Measurements from ENCODE around the gene VPS11.
"Not testable (repeated sequence)": the region's sequence is repeated elsewhere in the genome, so short reads cannot be mapped to it uniquely, and the experiment has no call there.

VPS11 gene

DNA sequence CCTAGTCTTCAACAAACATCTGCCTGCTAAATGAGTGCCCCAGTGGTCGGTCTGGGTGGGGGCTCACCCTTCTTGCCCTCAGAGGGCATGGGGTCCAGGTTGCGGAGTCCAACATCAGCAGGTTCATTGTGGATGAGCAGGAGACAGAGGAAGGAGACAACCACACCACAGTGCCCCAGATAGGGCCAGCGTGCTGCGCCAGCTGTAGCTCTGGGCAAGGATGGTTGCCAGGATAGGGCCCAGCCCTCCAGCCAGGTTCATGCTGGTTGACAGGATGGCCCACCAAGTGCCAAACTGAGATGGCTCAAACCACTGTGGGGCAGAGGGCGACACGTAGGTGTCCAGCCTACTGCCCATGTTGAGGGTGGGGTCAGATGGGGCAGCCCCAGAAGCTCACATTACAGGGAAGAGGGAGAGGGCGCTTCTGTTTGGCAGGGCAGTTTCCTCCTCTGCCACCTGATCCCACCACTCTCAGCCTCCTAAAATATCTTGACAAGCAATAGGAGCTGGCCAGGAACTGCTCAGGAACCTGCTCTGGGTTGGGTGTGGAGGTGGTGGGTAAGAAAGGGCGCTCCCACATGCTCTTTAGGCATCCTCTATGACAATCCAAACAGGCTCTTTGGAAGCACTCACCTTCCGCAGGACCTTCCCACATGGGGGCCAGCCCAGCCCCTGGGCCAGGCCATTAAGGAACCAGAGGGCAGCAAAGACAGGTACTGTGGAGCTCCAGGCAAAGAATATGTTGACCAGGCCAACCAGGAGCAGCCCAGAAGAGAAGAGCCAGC lies 39.9 kb upstream of the VPS11 start:
- Histone ChIP-seq H3K9me3 (ENCODE audit: control insufficient read depth, insufficient read depth, low read depth, low read length) (no peaks in the 10 kb centered on the region), H3K9ac (ENCODE audit: low read length) (no peak overlapping the region), H3K4me1 (ENCODE audit: control insufficient read depth, insufficient read depth, low read length) (peaks cover 23% of the 10 kb centered on the region), H3K27me3 (ENCODE audit: control insufficient read depth, insufficient read depth, low read length) (no peaks in the 10 kb centered on the region), H3K27ac (ENCODE audit: low read depth, low read length) (no peak overlapping the region), H3K36me3 (ENCODE audit: control insufficient read depth, insufficient read depth, low read length) (peaks cover 63% of the 10 kb centered on the region), H3K4me3 (ENCODE audit: low read depth, low read length) (no peak overlapping the region)

DNA sequence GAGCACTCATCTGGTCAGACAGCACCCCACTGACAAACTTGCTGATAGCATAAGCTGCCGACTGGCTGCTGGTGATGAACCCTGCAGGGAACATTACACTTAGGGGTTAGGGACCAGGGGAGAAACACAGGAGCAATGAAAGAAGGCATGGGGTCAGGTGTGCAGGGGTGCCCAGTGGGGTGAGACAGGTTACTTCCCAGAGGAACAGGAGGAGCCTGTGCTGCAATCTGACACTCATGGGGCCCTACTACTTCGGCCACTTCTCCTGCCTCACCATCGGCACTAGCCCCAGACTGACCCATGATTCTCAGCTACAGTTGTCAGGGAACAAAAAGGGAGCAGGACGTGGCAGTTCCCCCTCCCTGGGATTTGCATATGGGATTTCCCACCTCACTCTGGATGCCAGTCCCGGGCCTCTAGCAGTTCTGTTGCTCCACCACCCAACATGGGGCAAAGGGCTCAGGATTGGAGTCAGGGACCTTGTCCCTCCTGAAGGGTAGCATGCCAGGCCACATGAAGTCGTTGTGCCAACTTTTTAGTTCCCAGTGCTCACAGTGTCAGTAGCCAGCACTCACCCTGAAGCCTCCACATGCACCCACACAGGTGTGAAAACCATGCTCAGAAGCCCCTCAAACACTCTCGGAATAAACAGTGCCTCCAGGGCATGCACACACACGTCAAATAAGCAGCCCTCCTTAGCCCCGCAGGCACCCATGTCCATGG lies 39.1 kb upstream of the VPS11 start:
- H3K27me3 ChIP-seq (ENCODE audit: control insufficient read depth, insufficient read depth, low read length): no peaks in the 10 kb centered on the region
- peaks cover 23% of the 10 kb centered on the region for H3K4me1 ChIP-seq (ENCODE audit: control insufficient read depth, insufficient read depth, low read length)
- peak overlapping the region; percentile 96; the same call in 1 of the 2 replicates for H3K4me3 ChIP-seq (ENCODE audit: low read depth, low read length)
- H3K27ac ChIP-seq (ENCODE audit: low read depth, low read length): no peak overlapping the region
- H3K9me3 ChIP-seq (ENCODE audit: control insufficient read depth, insufficient read depth, low read depth, low read length): no peaks in the 10 kb centered on the region
- peak overlapping the region; percentile 25 for H3K9ac ChIP-seq (ENCODE audit: low read length)
- H3K36me3 ChIP-seq (ENCODE audit: control insufficient read depth, insufficient read depth, low read length): peaks cover 57% of the 10 kb centered on the region

- Histone ChIP-seq H3K9ac (ENCODE audit: low read length) (peak overlapping the region; percentile 84), H3K4me1 (ENCODE audit: control insufficient read depth, insufficient read depth, low read length) (peaks cover 22% of the 10 kb centered on the region), H3K9me3 (ENCODE audit: control insufficient read depth, insufficient read depth, low read depth, low read length) (no peaks in the 10 kb centered on the region), H3K27ac (ENCODE audit: low read depth, low read length) (no peak overlapping the region), H3K4me3 (ENCODE audit: low read depth, low read length) (peak overlapping the region; percentile 96), H3K27me3 (ENCODE audit: control insufficient read depth, insufficient read depth, low read length) (no peaks in the 10 kb centered on the region), H3K36me3 (ENCODE audit: control insufficient read depth, insufficient read depth, low read length) (peaks cover 52% of the 10 kb centered on the region)
Observed at GRCh38 chr11:119029069-119029339, 38.6 kb upstream of the VPS11 start.

GRCh38 chr11:119029340-119030028 lies 38.1 kb upstream of the VPS11 start:
- H3K27ac ChIP-seq (ENCODE audit: low read depth, low read length): no peak overlapping the region; the same call in 1 of the 2 replicates

GRCh38 chr11:119030029-119030328 lies 37.6 kb upstream of the VPS11 start:
- Histone ChIP-seq H3K4me1 (ENCODE audit: control insufficient read depth, insufficient read depth, low read length) (peaks cover 17% of the 10 kb centered on the region), H3K4me3 (ENCODE audit: low read depth, low read length) (peak overlapping the region; percentile 96), H3K9ac (ENCODE audit: low read length) (peak overlapping the region; percentile 84), H3K9me3 (ENCODE audit: control insufficient read depth, insufficient read depth, low read depth, low read length) (no peaks in the 10 kb centered on the region), H3K27me3 (ENCODE audit: control insufficient read depth, insufficient read depth, low read length) (no peaks in the 10 kb centered on the region), H3K36me3 (ENCODE audit: control insufficient read depth, insufficient read depth, low read length) (peaks cover 42% of the 10 kb centered on the region), H3K27ac (ENCODE audit: low read depth, low read length) (no peak overlapping the region; the same call in 1 of the 2 replicates)

More at GRCh38 chr11:119029340-119030028, 38.1 kb upstream of the VPS11 start:
- Histone ChIP-seq H3K4me3 (ENCODE audit: low read depth, low read length) (peak overlapping the region; percentile 96), H3K27me3 (ENCODE audit: control insufficient read depth, insufficient read depth, low read length) (no peaks in the 10 kb centered on the region), H3K36me3 (ENCODE audit: control insufficient read depth, insufficient read depth, low read length) (peaks cover 47% of the 10 kb centered on the region), H3K4me1 (ENCODE audit: control insufficient read depth, insufficient read depth, low read length) (peaks cover 18% of the 10 kb centered on the region), H3K9ac (ENCODE audit: low read length) (peak overlapping the region; percentile 84), H3K9me3 (ENCODE audit: control insufficient read depth, insufficient read depth, low read depth, low read length) (no peaks in the 10 kb centered on the region)

DNA sequence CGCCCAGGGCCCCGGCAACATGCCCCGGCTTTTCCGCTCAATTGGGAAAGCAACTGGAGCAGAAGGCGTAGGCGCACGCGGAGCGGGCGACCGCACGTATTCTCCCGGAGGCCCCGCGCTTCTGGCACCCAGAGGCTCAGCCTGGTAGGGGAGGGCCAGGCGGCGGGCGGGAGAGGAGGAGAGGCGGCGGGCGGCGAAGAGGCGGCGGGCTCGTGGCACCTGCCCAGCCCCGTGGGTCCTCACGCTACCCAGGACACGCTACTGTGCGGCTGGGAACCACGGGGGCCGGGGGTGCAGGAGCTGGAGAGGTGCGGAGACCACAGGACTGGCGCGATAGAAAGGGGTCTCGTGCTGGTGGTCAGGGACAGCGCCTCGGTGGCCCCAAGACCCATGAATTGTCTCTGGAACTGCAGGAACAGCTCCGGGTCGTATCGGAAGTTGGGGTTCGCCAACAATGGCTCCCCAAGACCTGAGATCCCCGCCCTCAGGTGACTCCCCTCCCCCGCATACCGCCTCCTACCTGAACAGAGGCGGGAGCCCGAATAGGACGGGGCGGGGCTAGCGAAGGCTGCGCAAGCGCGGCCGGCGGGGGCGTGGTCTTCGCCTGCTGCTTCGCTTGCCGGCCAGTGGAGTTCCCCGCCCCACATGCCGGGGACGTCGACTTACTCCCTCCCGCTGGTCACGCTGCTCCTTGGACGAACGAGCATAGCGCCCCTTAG lies 37.1 kb upstream of the VPS11 start, which contains the start of gene SLC37A4:
Gene SLC37A4 (minus strand): TSS at position 549 of the 719 bp plus-strand sequence.
- H3K9ac ChIP-seq (ENCODE audit: low read length): peak within 1 kb of the TSS; percentile 84
- H3K4me3 ChIP-seq (ENCODE audit: low read depth, low read length): peak within 1 kb of the TSS; percentile 96
- H3K9me3 ChIP-seq (ENCODE audit: control insufficient read depth, insufficient read depth, low read depth, low read length): no peaks in the 10 kb centered on the region
- peaks cover 37% of the 10 kb centered on the region for H3K36me3 ChIP-seq (ENCODE audit: control insufficient read depth, insufficient read depth, low read length)
- H3K4me1 ChIP-seq (ENCODE audit: control insufficient read depth, insufficient read depth, low read length): peaks cover 17% of the 10 kb centered on the region
- peak within 1 kb of the TSS; percentile 77 for H3K27ac ChIP-seq (ENCODE audit: low read depth, low read length)
- no peaks in the 10 kb centered on the region for H3K27me3 ChIP-seq (ENCODE audit: control insufficient read depth, insufficient read depth, low read length)

DNA sequence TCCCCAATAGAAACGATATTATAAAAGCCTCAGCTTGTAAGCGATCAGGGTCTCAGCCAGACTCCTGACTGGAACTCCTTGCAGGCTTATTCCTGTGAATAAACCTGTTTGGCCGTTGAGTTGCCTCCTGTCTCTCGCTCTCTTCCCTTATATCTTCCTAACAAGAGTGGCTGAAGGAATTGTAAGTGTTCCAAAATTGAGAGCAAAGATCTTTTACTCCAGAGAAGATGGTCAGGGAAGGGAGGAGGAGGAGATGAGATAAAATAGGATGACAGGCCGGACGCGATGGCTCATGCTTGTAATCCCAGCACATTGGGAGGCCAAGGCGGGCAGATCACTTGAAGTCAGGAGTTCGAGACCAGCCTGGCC lies 35.7 kb upstream of the VPS11 start:
- H3K36me3 ChIP-seq (ENCODE audit: control insufficient read depth, insufficient read depth, low read length): peaks cover 23% of the 10 kb centered on the region
- H3K9ac ChIP-seq (ENCODE audit: low read length): no peak overlapping the region
- no peak overlapping the region for H3K4me3 ChIP-seq (ENCODE audit: low read depth, low read length)
- no peak overlapping the region for H3K27ac ChIP-seq (ENCODE audit: low read depth, low read length)
- no peaks in the 10 kb centered on the region for H3K9me3 ChIP-seq (ENCODE audit: control insufficient read depth, insufficient read depth, low read depth, low read length)
- H3K4me1 ChIP-seq (ENCODE audit: control insufficient read depth, insufficient read depth, low read length): peaks cover 17% of the 10 kb centered on the region
- H3K27me3 ChIP-seq (ENCODE audit: control insufficient read depth, insufficient read depth, low read length): no peaks in the 10 kb centered on the region

DNA sequence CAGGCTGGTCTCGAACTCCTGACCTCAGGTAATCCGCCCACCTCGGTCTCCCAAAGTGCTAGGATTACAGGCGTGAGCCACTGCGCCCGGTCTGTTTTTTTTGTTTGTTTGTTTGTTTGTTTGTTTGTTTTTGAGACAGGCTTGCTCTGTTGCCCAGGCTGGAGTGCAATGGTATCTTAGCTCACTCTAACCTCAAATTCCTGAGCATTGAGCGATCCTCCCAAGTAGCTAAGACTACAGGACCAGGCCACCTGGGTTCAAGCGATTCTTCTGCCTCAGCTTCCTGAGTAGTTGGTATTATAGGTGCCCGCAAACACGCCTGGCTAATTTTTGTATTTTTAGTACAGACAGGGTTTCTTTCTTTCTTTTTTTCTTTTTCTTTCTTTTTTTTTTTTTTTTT lies 34.2 kb upstream of the VPS11 start:
- not testable (repeated sequence) for H3K4me3 ChIP-seq (ENCODE audit: low read depth, low read length); H3K27ac ChIP-seq (ENCODE audit: low read depth, low read length); H3K9ac ChIP-seq (ENCODE audit: low read length); H3K27me3 ChIP-seq (ENCODE audit: control insufficient read depth, insufficient read depth, low read length); H3K9me3 ChIP-seq (ENCODE audit: control insufficient read depth, insufficient read depth, low read depth, low read length); H3K36me3 ChIP-seq (ENCODE audit: control insufficient read depth, insufficient read depth, low read length)
- peaks cover 15% of the 10 kb centered on the region for H3K4me1 ChIP-seq (ENCODE audit: control insufficient read depth, insufficient read depth, low read length)

DNA sequence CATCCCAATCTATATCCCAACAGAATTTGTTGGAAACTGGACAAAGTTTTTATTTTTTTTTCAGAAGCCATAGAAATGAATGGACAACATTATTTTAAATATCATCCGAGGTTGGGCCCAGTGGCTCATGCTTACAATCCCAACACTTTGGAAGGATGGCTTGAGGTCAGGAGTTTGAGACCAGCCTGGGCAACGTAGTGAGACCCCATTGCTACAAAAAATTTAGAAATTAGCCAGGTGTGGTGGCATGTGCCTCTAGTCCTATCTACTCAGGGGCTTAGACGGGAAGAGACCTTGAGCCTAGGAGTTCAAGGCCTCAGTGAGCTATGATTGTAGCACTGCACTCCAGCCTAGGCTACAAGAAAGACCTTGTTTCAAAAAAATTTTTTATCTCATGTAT lies 32.8 kb upstream of the VPS11 start:
- Histone ChIP-seq H3K36me3 (ENCODE audit: control insufficient read depth, insufficient read depth, low read length) (no peaks in the 10 kb centered on the region), H3K9ac (ENCODE audit: low read length) (no peak overlapping the region), H3K9me3 (ENCODE audit: control insufficient read depth, insufficient read depth, low read depth, low read length) (no peaks in the 10 kb centered on the region), H3K27ac (ENCODE audit: low read depth, low read length) (no peak overlapping the region), H3K4me3 (ENCODE audit: low read depth, low read length) (no peak overlapping the region), H3K4me1 (ENCODE audit: control insufficient read depth, insufficient read depth, low read length) (peaks cover 11% of the 10 kb centered on the region), H3K27me3 (ENCODE audit: control insufficient read depth, insufficient read depth, low read length) (no peaks in the 10 kb centered on the region)

DNA sequence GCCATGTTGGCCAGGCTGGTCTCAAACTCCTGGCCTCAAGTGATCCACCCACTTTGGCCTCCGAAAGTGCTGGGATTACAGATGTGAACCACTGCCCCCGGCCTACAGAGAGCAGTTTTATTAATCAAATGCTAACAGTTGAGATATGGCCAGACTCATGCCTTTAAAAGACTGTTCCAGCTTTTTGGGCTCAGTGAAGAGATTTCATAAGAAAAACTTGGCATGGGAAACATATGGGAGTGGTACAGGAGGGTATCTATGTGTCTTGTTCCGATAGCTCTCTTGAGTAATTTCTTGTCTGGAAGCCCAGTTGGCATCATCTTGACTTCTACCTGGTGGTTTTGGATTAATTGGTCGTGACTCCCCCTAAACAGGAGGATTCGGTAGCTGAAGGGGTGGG lies 28.7 kb upstream of the VPS11 start:
- Histone ChIP-seq H3K9me3 (ENCODE audit: control insufficient read depth, insufficient read depth, low read depth, low read length) (no peaks in the 10 kb centered on the region), H3K4me1 (ENCODE audit: control insufficient read depth, insufficient read depth, low read length) (peaks cover 12% of the 10 kb centered on the region; the same call in 1 of the 2 replicates), H3K27me3 (ENCODE audit: control insufficient read depth, insufficient read depth, low read length) (no peaks in the 10 kb centered on the region), H3K9ac (ENCODE audit: low read length) (no peak overlapping the region), H3K4me3 (ENCODE audit: low read depth, low read length) (no peak overlapping the region), H3K27ac (ENCODE audit: low read depth, low read length) (no peak overlapping the region), H3K36me3 (ENCODE audit: control insufficient read depth, insufficient read depth, low read length) (no peaks in the 10 kb centered on the region)

Measured in HUES6 (cell line).